AG04450 (cell line): Measurements from ENCODE around the gene CHEK2. TPM values are rescaled to one million over a fixed set of nuclear protein-coding genes. Genes with fewer than 3 reads are reported as not detected.

Source experiments
- CTCF ChIA-PET: fragments of 300-600, 350-600 bp; formaldehyde crosslinking; extraction: SDS; loops from one replicate; lab custom pipeline; 2022; ENCODE audit warnings: antibody characterized with exemption, inconsistent platforms; lab: Charles Lee
- POLR2A ChIA-PET: fragments of 350-600 bp; formaldehyde crosslinking; extraction: SDS; loops from one replicate; lab custom pipeline; 2021; ENCODE audit warnings: antibody characterized with exemption, inconsistent platforms; lab: Yijun Ruan, JAX
- DNase-seq: peaks from one replicate; pipeline ENCODE4 v3.0.0-alpha.2; 2011; ENCODE audit warnings: low read depth, low spot score
- H3K27ac ChIP-seq: one replicate; pipeline ENCODE4 v1.5.1; 2012; ENCODE audit warnings: low read depth, low read length, control low read depth
- H3K27me3 ChIP-seq: one replicate; pipeline ENCODE4 v1.6.0; 2012; ENCODE audit warnings: low read length; ENCODE audit not compliant: control insufficient read depth, insufficient read depth
- H3K4me3 ChIP-seq: 2 replicates; pipeline ENCODE4 v1.5.1; 2011; ENCODE audit warnings: mild to moderate bottlenecking, low read depth, low read length, control low read depth
- H3K9me3 ChIP-seq: 2 replicates; pipeline ENCODE4 v1.5.1; 2012; ENCODE audit warnings: low read length; ENCODE audit not compliant: control insufficient read depth, insufficient read depth
- CTCF ChIP-seq: IDR thresholded peaks from 2 replicates; pipeline ENCODE4 v1.5.1; 2011; ENCODE audit warnings: low read depth, low read length, control low read depth, inconsistent platforms
- polyA minus RNA-seq: library from RNA; depleted of rRNA, polyadenylated mRNA; stranded (reverse); fragments of >200 nt; gene quantifications from 2 replicates; pipeline ENCODE4 v1.2.3, GENCODE V29; 2011; rRNA and poly(A)+ RNA removed
- polyA plus RNA-seq: library from polyadenylated mRNA; depleted of rRNA; stranded (reverse); fragments of >200 nt; gene quantifications from 2 replicates; pipeline ENCODE4 v1.2.3, GENCODE V29; 2011; rRNA removed

Gene CHEK2
- polyA plus RNA-seq, result 16.5 and 19.5 TPM in 2 replicates
- 7.9 and 11.3 TPM in 2 replicates for polyA minus RNA-seq

DNA sequence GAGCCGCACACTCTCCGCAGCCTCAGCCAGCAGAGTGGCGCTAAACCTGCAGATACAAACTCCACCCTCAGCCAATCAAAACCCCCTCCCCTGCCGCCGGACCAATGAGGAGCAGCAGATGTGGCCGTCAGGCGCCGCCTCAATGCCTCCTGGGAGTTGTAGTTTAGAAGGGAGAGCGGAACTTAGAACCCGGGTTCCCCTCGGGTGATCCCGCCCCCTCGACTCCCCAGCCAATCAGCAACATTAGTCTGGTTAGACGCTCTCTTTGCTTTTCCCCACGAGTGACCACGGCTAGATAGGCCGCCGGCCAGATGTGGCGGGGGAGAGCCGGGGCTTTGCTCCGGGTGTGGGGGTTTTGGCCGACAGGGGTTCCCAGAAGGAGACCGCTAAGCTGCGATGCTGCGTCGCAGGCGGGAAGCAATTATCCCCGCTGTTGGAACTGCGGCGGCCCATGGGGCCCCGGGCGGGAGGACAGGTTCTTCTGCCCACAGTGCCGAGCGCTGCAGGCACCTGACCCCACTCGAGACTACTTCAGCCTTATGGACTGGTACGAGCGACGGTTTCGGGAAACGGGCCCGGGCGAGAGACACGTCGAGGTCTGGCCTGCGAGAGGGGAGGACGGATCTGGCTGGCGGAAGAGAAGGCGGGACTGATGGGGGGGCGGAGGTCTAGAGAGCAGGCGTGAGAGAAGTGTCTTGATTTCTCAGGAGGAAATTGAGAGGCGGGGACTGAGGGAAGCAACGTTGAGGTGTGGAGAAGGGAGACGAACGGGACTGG, at the start of gene CHEK2, which contains the start of gene HSCB:
Gene CHEK2 (minus strand): TSS at position 36 of the 777 bp plus-strand sequence. CDS start 7,099 bp downstream, outside the sequence.
Gene HSCB (plus strand): TSS at position 255 of the 777 bp plus-strand sequence. CDS start 57 bp downstream, at position 312.
- no peaks in the 10 kb centered on the region for H3K9me3 ChIP-seq
- peak within 1 kb of the TSS; percentile 88 for H3K4me3 ChIP-seq
- POLR2A ChIA-PET, result interaction anchor here (0.7 kb wide), 1 partner anchor 14 kb away, joined by 3 read pairs; no protein-coding TSS in a partner anchor
- TF ChIP-seq CTCF, result peak; percentile 22; the same call in 1 of the 2 replicates
- DNase-seq, result peak; percentile 95
- peak within 1 kb of the TSS; percentile 97 for H3K27ac ChIP-seq
- CTCF ChIA-PET, result interaction anchor here (0.6 to 1.3 kb wide), 2 partner anchors 26 to 341 kb away, joined by 3 read pairs; no protein-coding TSS in a partner anchor
- H3K27me3 ChIP-seq, result no peaks in the 10 kb centered on the region

GRCh38 chr22:28791124-28791523, 49.5 kb upstream of the CHEK2 start:
- Histone ChIP-seq H3K9me3 (no peaks in the 10 kb centered on the region; the same call in 1 of the 2 replicates), H3K27ac (no peak overlapping the region), H3K27me3 (no peaks in the 10 kb centered on the region), H3K4me3 (no peak overlapping the region)
- no peak for TF ChIP-seq CTCF
- ChIA-PET CTCF (interaction anchor here (1.3 kb wide), 1 partner anchor 190 kb away, joined by 4 read pairs; no protein-coding TSS in a partner anchor), POLR2A (no interaction called here)
- no peak for DNase-seq

DNA sequence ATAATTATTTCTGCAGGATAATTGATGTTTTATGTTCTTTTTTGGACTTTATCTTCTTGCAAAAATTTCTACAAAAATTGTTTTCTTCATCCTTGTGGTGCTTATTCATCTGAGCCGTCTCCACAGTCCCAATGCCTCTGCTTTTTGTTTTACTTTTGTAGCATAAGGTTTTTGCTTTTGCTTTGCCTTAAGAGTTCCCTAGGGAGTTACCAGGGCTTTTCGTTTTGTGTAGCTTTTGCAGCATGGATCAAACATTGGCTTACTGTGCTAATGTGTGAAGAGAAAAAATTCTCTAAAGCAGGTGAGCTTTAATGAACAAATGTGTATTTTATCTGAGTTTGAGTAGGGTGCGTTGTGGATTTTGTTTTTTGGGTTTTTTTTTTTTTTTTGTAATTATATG, 47.0 kb upstream of the CHEK2 start:
- ChIA-PET POLR2A (interaction anchor here (0.9 kb wide), 1 partner anchor 10 kb away, joined by 3 read pairs; no protein-coding TSS in a partner anchor), CTCF (no interaction called here)
- TF ChIP-seq CTCF, result no peak
- H3K27me3 ChIP-seq, result no peaks in the 10 kb centered on the region
- H3K9me3 ChIP-seq, result no peaks in the 10 kb centered on the region; the same call in 1 of the 2 replicates
- H3K4me3 ChIP-seq, result no peak overlapping the region
- H3K27ac ChIP-seq, result no peak overlapping the region
- no peak for DNase-seq

GRCh38 chr22:28783786-28784671, 42.4 kb upstream of the CHEK2 start:
- ChIA-PET CTCF (interaction anchor here (0.6 to 1.6 kb wide), 3 partner anchors 11 to 183 kb away, joined by 3 to 7 read pairs (median 3); no protein-coding TSS in a partner anchor), POLR2A (interaction anchor here (0.6 to 1.6 kb wide), 4 partner anchors 12 to 70 kb away, joined by 5 to 8 read pairs (median 6); partner anchors contain the start of genes CCDC117 and XBP1)
- TF ChIP-seq CTCF, result no peak
- peak; percentile 15 for DNase-seq
- Histone ChIP-seq H3K27ac (peak overlapping the region; percentile 65), H3K27me3 (no peaks in the 10 kb centered on the region), H3K9me3 (no peaks in the 10 kb centered on the region), H3K4me3 (no peak overlapping the region)
